AG04450 (cell line): ENCODE measurements around the gene HELZ2. TPM values are rescaled to one million over a fixed set of nuclear protein-coding genes. Genes with fewer than 3 reads are reported as not detected.

ENCODE experiments used
- CTCF ChIA-PET: fragments of 300-600, 350-600 bp; formaldehyde crosslinking; extraction: SDS; loops from one replicate; lab custom pipeline; 2022; ENCODE audit warnings: antibody characterized with exemption, inconsistent platforms; lab: Charles Lee
- POLR2A ChIA-PET: fragments of 350-600 bp; formaldehyde crosslinking; extraction: SDS; loops from one replicate; lab custom pipeline; 2021; ENCODE audit warnings: antibody characterized with exemption, inconsistent platforms; lab: Yijun Ruan, JAX
- DNase-seq: peaks from one replicate; pipeline ENCODE4 v3.0.0-alpha.2; 2011; ENCODE audit warnings: low read depth, low spot score
- H3K27ac ChIP-seq: one replicate; pipeline ENCODE4 v1.5.1; 2012; ENCODE audit warnings: low read depth, low read length, control low read depth
- H3K27me3 ChIP-seq: one replicate; pipeline ENCODE4 v1.6.0; 2012; ENCODE audit warnings: low read length; ENCODE audit not compliant: control insufficient read depth, insufficient read depth
- H3K4me3 ChIP-seq: 2 replicates; pipeline ENCODE4 v1.5.1; 2011; ENCODE audit warnings: mild to moderate bottlenecking, low read depth, low read length, control low read depth
- H3K9me3 ChIP-seq: 2 replicates; pipeline ENCODE4 v1.5.1; 2012; ENCODE audit warnings: low read length; ENCODE audit not compliant: control insufficient read depth, insufficient read depth
- polyA plus RNA-seq: library from polyadenylated mRNA; depleted of rRNA; stranded (reverse); fragments of >200 nt; gene quantifications from 2 replicates; pipeline ENCODE4 v1.2.3, GENCODE V29; 2011
- TF ChIP-seq, protein P1 (sequence below): IDR thresholded peaks from 2 replicates; pipeline ENCODE4 v1.5.1; 2011; ENCODE audit warnings: low read depth, low read length, control low read depth, inconsistent platforms

The HELZ2 gene
- polyA plus RNA-seq, 1 experiment = 4.6 TPM

DNA sequence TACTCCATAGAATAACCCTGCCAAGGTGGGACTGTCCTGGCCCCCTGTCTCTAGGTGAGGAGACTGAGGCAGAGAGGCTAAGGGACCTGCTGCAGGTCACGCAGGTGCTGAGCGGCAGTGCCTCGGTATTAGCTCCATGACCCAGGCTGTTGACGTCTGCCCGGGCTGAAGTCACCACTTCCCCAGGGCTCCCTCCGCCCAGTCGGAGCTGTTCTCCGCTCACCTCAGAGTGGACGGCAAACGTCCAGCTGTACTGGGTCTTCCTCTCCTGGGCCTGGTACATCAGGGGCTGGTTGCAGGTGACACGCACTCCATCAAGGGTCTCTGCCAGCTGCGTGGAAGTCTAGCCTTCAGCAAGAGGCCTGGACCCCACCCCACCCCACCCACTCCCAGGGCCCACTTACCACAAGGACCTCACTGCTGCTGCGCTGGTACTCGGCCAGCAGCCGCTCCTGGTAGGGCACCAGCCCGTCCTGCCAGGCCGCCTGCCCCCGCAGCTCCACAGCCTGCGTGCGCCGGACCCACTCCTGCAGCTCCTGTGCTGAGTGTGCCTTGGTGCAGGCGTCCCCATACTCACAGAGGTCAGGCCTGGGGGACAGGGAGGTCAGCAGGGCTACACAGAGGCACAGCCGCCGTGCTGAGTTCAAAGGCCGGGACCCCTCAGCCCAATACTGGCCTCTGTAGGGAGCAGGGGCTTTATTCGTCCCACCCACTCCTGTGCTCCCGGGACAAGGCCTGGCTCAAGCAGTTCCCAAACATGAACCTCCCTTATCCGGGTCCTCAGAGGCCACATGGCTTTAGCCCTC, 3.6 kb downstream of the HELZ2 start:
- ChIA-PET CTCF (no interaction called here), POLR2A (no interaction called here)
- H3K27me3 ChIP-seq = no peaks in the 10 kb centered on the region
- TF ChIP-seq, protein P1, sequence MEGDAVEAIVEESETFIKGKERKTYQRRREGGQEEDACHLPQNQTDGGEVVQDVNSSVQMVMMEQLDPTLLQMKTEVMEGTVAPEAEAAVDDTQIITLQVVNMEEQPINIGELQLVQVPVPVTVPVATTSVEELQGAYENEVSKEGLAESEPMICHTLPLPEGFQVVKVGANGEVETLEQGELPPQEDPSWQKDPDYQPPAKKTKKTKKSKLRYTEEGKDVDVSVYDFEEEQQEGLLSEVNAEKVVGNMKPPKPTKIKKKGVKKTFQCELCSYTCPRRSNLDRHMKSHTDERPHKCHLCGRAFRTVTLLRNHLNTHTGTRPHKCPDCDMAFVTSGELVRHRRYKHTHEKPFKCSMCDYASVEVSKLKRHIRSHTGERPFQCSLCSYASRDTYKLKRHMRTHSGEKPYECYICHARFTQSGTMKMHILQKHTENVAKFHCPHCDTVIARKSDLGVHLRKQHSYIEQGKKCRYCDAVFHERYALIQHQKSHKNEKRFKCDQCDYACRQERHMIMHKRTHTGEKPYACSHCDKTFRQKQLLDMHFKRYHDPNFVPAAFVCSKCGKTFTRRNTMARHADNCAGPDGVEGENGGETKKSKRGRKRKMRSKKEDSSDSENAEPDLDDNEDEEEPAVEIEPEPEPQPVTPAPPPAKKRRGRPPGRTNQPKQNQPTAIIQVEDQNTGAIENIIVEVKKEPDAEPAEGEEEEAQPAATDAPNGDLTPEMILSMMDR = no peak
- no peaks in the 10 kb centered on the region; the same call in 1 of the 2 replicates for H3K9me3 ChIP-seq
- no peak overlapping the region for H3K4me3 ChIP-seq
- DNase-seq = no peak
- H3K27ac ChIP-seq = no peak overlapping the region

DNA sequence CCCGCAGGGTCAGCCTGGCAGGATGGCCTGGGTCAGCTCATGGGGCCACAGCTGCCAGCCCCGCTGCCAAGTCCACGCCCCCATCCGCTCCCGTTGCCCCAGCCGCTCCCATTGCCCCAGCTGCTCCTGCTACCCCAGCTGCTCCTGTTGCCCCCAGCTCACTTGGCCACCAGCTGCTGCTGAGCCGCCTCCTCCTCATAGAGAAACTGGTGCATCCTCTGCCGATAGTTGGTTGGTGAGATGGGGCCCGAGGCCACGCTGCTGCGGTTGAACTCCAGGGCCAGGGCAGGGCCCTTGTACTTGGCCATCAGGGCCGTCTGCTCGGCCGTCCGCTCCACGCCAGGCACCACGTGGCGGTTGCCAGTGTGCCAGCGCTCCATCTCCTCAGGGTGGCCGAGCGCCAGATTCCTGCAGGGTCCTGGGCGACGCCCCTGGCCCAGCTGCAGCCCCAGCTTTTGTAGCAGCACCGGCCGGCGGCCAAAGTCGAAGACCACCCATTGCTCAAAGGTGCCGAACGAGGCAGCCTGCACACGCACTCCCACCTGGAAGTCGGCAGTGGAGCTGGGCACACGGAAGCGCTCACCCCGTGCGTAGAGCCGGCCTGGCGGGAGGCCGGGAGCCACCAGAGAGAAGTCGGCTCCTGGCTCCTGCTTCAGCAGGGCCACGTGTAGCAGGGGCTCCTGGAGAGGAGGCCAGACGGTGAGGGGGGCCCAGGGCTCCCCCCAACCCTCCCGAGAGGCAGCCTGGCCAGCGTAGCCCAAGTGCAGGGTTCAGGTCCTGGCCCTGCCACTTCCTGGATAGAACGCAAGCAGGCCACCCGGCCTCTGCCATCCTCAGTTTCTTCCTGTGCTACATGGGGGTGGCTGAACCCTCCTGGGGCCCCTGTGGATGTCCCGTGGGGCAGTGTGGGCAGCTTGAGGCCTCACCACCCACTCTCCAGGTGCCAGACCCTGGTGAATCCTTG, 4.8 kb downstream of the HELZ2 start:
- CTCF ChIA-PET = no interaction called here
- no peaks in the 10 kb centered on the region for H3K27me3 ChIP-seq
- POLR2A ChIA-PET = no interaction called here
- no peak overlapping the region for H3K27ac ChIP-seq
- H3K9me3 ChIP-seq = no peaks in the 10 kb centered on the region; the same call in 1 of the 2 replicates
- no peak for DNase-seq
- H3K4me3 ChIP-seq = no peak overlapping the region
- TF ChIP-seq, protein P1 = no peak

DNA sequence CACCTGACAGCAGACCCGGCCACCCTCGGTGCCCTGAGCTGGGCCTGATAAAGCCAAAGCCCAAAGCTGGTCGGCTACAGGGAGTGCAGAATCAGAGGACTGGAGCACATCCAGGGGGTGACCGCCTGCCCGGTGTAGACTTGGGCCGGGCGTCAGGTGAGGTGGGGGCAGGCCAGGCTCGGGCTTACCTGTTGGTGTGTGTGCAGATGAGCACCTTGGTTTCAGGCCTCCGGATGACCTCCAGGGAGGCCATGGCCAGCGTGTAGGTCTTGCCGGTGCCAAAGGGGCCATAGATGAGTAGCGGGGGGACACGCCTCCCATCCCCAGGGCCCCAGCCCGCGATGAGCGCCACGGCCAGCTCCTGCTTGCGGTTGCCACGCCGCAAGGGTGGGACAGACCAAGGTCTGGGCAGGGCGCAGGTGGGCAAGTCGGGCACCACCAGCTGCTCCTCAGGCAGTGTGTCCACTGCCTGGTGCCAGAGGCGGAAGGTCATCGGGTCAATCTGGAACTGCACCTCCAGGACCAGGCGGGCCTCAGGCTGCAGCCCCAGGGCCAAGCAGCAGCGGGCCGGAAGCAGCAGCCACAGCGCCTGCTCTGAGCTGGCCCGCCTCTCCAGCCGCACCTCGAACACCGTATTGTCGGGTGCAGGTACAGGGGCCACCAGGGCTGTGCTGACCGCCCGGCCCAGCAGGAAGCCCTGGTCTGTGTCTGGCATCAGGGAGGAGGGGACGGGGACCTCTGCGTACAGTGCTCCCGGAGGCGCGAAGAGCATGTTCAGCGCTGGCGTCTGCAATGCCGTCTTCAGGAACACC, 5.7 kb downstream of the HELZ2 start:
- no peak for DNase-seq
- CTCF ChIA-PET = no interaction called here
- Histone ChIP-seq H3K4me3 (no peak overlapping the region), H3K27ac (no peak overlapping the region), H3K9me3 (no peaks in the 10 kb centered on the region; the same call in 1 of the 2 replicates), H3K27me3 (no peaks in the 10 kb centered on the region)
- TF ChIP-seq, protein P1 = no peak
- POLR2A ChIA-PET = no interaction called here

DNA sequence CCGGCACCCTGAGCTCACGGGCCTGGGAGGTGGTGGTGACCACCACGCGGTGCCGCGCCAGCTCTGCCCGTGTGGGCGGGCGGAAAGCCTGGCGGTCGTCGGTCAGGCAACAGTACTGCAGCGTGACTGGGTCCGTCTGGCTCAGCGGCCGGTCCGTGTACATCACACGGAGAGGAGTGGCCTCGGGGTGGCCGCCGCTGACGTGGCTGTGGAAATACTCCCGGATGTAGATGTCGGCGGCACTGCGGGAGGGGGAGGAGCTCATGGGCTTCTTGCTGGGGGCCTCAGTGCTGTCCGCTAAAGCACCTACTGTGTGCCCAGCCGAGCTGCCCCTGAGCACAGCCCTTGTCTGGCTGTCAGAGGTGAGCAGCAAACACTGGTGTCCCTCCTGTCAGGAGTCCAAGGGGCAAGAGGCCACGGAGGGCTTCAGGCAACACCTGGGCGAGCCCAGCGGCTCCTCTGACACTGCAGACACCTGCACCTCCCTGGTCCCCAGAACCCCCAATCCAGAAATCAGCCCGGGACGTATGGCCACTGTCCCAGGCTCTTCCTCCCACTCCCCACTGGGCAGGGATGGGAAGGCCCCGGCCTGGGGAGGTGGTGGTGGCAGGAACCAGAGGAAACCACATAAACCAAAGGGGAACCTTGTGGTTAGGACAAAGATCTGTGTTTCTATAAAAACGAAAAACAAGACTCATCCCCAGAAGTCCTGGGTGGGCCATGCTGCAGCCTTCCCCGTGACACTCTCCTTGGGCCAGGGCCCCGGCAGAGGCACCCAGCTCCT, 6.5 kb downstream of the HELZ2 start:
- Histone ChIP-seq H3K9me3 (no peaks in the 10 kb centered on the region; the same call in 1 of the 2 replicates), H3K27ac (no peak overlapping the region), H3K4me3 (no peak overlapping the region), H3K27me3 (no peaks in the 10 kb centered on the region)
- ChIA-PET POLR2A (no interaction called here), CTCF (no interaction called here)
- TF ChIP-seq, protein P1 = no peak
- no peak for DNase-seq
